Measurements from ENCODE around the gene ADAM19. TPM values are rescaled to one million over a fixed set of nuclear protein-coding genes. Genes with fewer than 3 reads are reported as not detected.

ADAM19 gene
- total RNA-seq, 2 donors from 2014 or later: 358 to 384 TPM

- DNase-seq (ENCODE audit: low spot score): no peak
- H3K4me3 Mint-ChIP-seq: peak overlapping the region; percentile 51
- H3K4me1 Mint-ChIP-seq (ENCODE audit: low read depth in 2 of 2): peaks cover 60 to 66% of the 10 kb centered on the region in 2 donors
- no peaks in the 10 kb centered on the region for H3K36me3 Mint-ChIP-seq
- H3K27me3 Mint-ChIP-seq: no peaks in the 10 kb centered on the region
- H3K9me3 Mint-ChIP-seq: peaks cover 4% of the 10 kb centered on the region
- no peak for ATAC-seq
- peak overlapping the region; percentile 95 to 100 for H3K27ac Mint-ChIP-seq
These were observed 30.5 kb upstream of the ADAM19 start for GRCh38 chr5:157606046-157606445.

GRCh38 chr5:157603333-157604190 is 28.0 kb upstream of the ADAM19 start:
- H3K36me3 Mint-ChIP-seq: no peaks in the 10 kb centered on the region
- peaks cover 4% of the 10 kb centered on the region for H3K9me3 Mint-ChIP-seq
- H3K27ac Mint-ChIP-seq: peak overlapping the region; percentile 99 to 100
- DNase-seq (ENCODE audit: low spot score) (peak; percentile 83), ATAC-seq (peak; percentile 75 to 86)
- no peaks in the 10 kb centered on the region for H3K27me3 Mint-ChIP-seq
- peak overlapping the region; percentile 73 for H3K4me3 Mint-ChIP-seq
- peaks cover 58 to 72% of the 10 kb centered on the region in 2 donors for H3K4me1 Mint-ChIP-seq (ENCODE audit: low read depth in 2 of 2)

- Mint-ChIP-seq H3K9me3 (peaks cover 4% of the 10 kb centered on the region), H3K4me1 (ENCODE audit: low read depth in 2 of 2) (peaks cover 57 to 70% of the 10 kb centered on the region in 2 donors), H3K27me3 (no peaks in the 10 kb centered on the region), H3K27ac (peak overlapping the region; percentile 99 to 100), H3K36me3 (no peaks in the 10 kb centered on the region), H3K4me3 (peak overlapping the region; percentile 73)
- peak; percentile 76 for DNase-seq (ENCODE audit: low spot score)
- peak; percentile 72 to 81 for ATAC-seq
These were observed 26.9 kb upstream of the ADAM19 start for GRCh38 chr5:157602505-157602904.

- Mint-ChIP-seq H3K27ac (peak overlapping the region; percentile 99 to 100), H3K4me1 (ENCODE audit: low read depth in 2 of 2) (peaks cover 68 to 77% of the 10 kb centered on the region in 2 donors), H3K4me3 (peak overlapping the region; percentile 69), H3K36me3 (no peaks in the 10 kb centered on the region), H3K27me3 (no peaks in the 10 kb centered on the region), H3K9me3 (peaks cover 10% of the 10 kb centered on the region)
- no peak for ATAC-seq
- DNase-seq (ENCODE audit: low spot score): no peak
These were observed 24.7 kb upstream of the ADAM19 start for GRCh38 chr5:157600252-157600651.

- peak overlapping the region; percentile 99 to 100 for H3K27ac Mint-ChIP-seq
- ATAC-seq (no peak), DNase-seq (ENCODE audit: low spot score) (no peak)
- H3K27me3 Mint-ChIP-seq: no peaks in the 10 kb centered on the region
- H3K4me3 Mint-ChIP-seq: peak overlapping the region; percentile 81
- H3K9me3 Mint-ChIP-seq: peaks cover 10% of the 10 kb centered on the region
- peaks cover 73 to 84% of the 10 kb centered on the region in 2 donors for H3K4me1 Mint-ChIP-seq (ENCODE audit: low read depth in 2 of 2)
- H3K36me3 Mint-ChIP-seq: no peaks in the 10 kb centered on the region
These were observed 24.0 kb upstream of the ADAM19 start for GRCh38 chr5:157599565-157599964.

- DNase-seq (ENCODE audit: low spot score): no peak
- Mint-ChIP-seq H3K27me3 (no peaks in the 10 kb centered on the region), H3K27ac (peak overlapping the region; percentile 99 to 100), H3K4me3 (peak overlapping the region; percentile 81), H3K4me1 (ENCODE audit: low read depth in 2 of 2) (peaks cover 70 to 84% of the 10 kb centered on the region in 2 donors), H3K36me3 (no peaks in the 10 kb centered on the region), H3K9me3 (peaks cover 10% of the 10 kb centered on the region)
- no peak for ATAC-seq
These were observed 22.9 kb upstream of the ADAM19 start for GRCh38 chr5:157598350-157598936.

GRCh38 chr5:157597277-157597676 is 21.7 kb upstream of the ADAM19 start:
- peaks cover 0 to 2% of the 10 kb centered on the region in 2 donors for H3K27me3 Mint-ChIP-seq
- H3K9me3 Mint-ChIP-seq: peaks cover 6% of the 10 kb centered on the region
- H3K27ac Mint-ChIP-seq: peak overlapping the region; percentile 99 to 100
- peak in 1 of 2 donors; percentile 2 for ATAC-seq
- H3K4me1 Mint-ChIP-seq (ENCODE audit: low read depth in 2 of 2): peaks cover 68 to 84% of the 10 kb centered on the region in 2 donors
- H3K4me3 Mint-ChIP-seq: peak overlapping the region; percentile 81
- DNase-seq (ENCODE audit: low spot score): no peak
- H3K36me3 Mint-ChIP-seq: no peaks in the 10 kb centered on the region

- ATAC-seq (peak; percentile 89 to 94), DNase-seq (ENCODE audit: low spot score) (peak; percentile 81)
- H3K27ac Mint-ChIP-seq: peak overlapping the region; percentile 99 to 100
- peaks cover 73 to 86% of the 10 kb centered on the region in 2 donors for H3K4me1 Mint-ChIP-seq (ENCODE audit: low read depth in 2 of 2)
- peaks cover 6% of the 10 kb centered on the region for H3K9me3 Mint-ChIP-seq
- peaks cover 7% of the 10 kb centered on the region for H3K36me3 Mint-ChIP-seq
- H3K27me3 Mint-ChIP-seq: peaks cover 0 to 2% of the 10 kb centered on the region in 2 donors
- peak overlapping the region; percentile 81 for H3K4me3 Mint-ChIP-seq
These were observed 20.9 kb upstream of the ADAM19 start for GRCh38 chr5:157596487-157596886.

GRCh38 chr5:157594675-157595459 is 19.3 kb upstream of the ADAM19 start:
- Mint-ChIP-seq H3K27ac (peak overlapping the region; percentile 99 to 100), H3K4me3 (peak overlapping the region; percentile 81)

GRCh38 chr5:157594257-157594656 is 18.7 kb upstream of the ADAM19 start:
- DNase-seq (ENCODE audit: low spot score) (no peak), ATAC-seq (peak; percentile 64 to 84)
- Mint-ChIP-seq H3K36me3 (peaks cover 8% of the 10 kb centered on the region), H3K9me3 (peaks cover 8% of the 10 kb centered on the region), H3K4me1 (ENCODE audit: low read depth in 2 of 2) (peaks cover 66 to 76% of the 10 kb centered on the region in 2 donors), H3K4me3 (peak overlapping the region; percentile 81), H3K27ac (peak overlapping the region; percentile 99 to 100), H3K27me3 (peaks cover 0 to 5% of the 10 kb centered on the region in 2 donors)

More at GRCh38 chr5:157594675-157595459, 19.3 kb upstream of the ADAM19 start:
- no peak for DNase-seq (ENCODE audit: low spot score)
- peak in 1 of 2 donors; percentile 40 for ATAC-seq
- peaks cover 8% of the 10 kb centered on the region for H3K36me3 Mint-ChIP-seq
- peaks cover 66 to 79% of the 10 kb centered on the region in 2 donors for H3K4me1 Mint-ChIP-seq (ENCODE audit: low read depth in 2 of 2)
- H3K9me3 Mint-ChIP-seq: peaks cover 6% of the 10 kb centered on the region
- H3K27me3 Mint-ChIP-seq: peaks cover 0 to 3% of the 10 kb centered on the region in 2 donors

GRCh38 chr5:157593052-157593757 is 17.6 kb upstream of the ADAM19 start:
- peak overlapping the region; percentile 68 for H3K4me3 Mint-ChIP-seq
- ATAC-seq (no peak), DNase-seq (ENCODE audit: low spot score) (no peak)
- H3K9me3 Mint-ChIP-seq: peaks cover 8% of the 10 kb centered on the region
- H3K27me3 Mint-ChIP-seq: peaks cover 0 to 5% of the 10 kb centered on the region in 2 donors
- H3K36me3 Mint-ChIP-seq: peaks cover 8% of the 10 kb centered on the region
- H3K27ac Mint-ChIP-seq: peak overlapping the region; percentile 99 to 100
- H3K4me1 Mint-ChIP-seq (ENCODE audit: low read depth in 2 of 2): peaks cover 57 to 65% of the 10 kb centered on the region in 2 donors

GRCh38 chr5:157592594-157592993 is 17.0 kb upstream of the ADAM19 start:
- peaks cover 0 to 5% of the 10 kb centered on the region in 2 donors for H3K27me3 Mint-ChIP-seq
- H3K9me3 Mint-ChIP-seq: peaks cover 8% of the 10 kb centered on the region
- peak overlapping the region; percentile 99 to 100 for H3K27ac Mint-ChIP-seq
- ATAC-seq (no peak), DNase-seq (ENCODE audit: low spot score) (no peak)
- H3K4me1 Mint-ChIP-seq (ENCODE audit: low read depth in 2 of 2): peaks cover 52 to 61% of the 10 kb centered on the region in 2 donors
- H3K36me3 Mint-ChIP-seq: peaks cover 8% of the 10 kb centered on the region
- H3K4me3 Mint-ChIP-seq: peak overlapping the region; percentile 68

GRCh38 chr5:157590478-157590877 is 14.9 kb upstream of the ADAM19 start:
- Mint-ChIP-seq H3K36me3 (peaks cover 8% of the 10 kb centered on the region), H3K9me3 (peaks cover 2% of the 10 kb centered on the region), H3K4me1 (ENCODE audit: low read depth in 2 of 2) (peaks cover 32 to 41% of the 10 kb centered on the region in 2 donors), H3K27ac (peak overlapping the region in 1 of 2 donors; percentile 3), H3K27me3 (peaks cover 0 to 5% of the 10 kb centered on the region in 2 donors), H3K4me3 (no peak overlapping the region)
- ATAC-seq (no peak), DNase-seq (ENCODE audit: low spot score) (no peak)
